ENCODE measurements around the gene S1PR1. TPM values are rescaled to one million over a fixed set of nuclear protein-coding genes. Genes with fewer than 3 reads are reported as not detected.

Gene S1PR1
- total RNA-seq, 1 donor from 2014 or later: 8.7 TPM

GRCh38 chr1:101190441-101190840 lies 46.4 kb upstream of the S1PR1 start:
- H3K9me3 Mint-ChIP-seq: no peaks in the 10 kb centered on the region
- Histone ChIP-seq H3K9me3 (ENCODE audit: low read depth) (no peaks in the 10 kb centered on the region), H3K9ac (no peak overlapping the region), H4K20me1 (ENCODE audit: low read depth) (no peaks in the 10 kb centered on the region), H3K27ac (no peak overlapping the region), H3F3A (ENCODE audit: low read depth) (no peaks in the 10 kb centered on the region), H3K4me3 (no peak overlapping the region), H3K36me3 (no peaks in the 10 kb centered on the region), H3K4me1 (no peaks in the 10 kb centered on the region), H3K27me3 (no peaks in the 10 kb centered on the region), H3K4me2 (no peak overlapping the region), H2AFZ (replicated peaks) (no peak overlapping the region), H3K79me2 (ENCODE audit: low read depth) (no peaks in the 10 kb centered on the region)
- H3K27ac Mint-ChIP-seq: peak overlapping the region; percentile 15
- no peaks in the 10 kb centered on the region for H3K4me1 Mint-ChIP-seq
- no peaks in the 10 kb centered on the region for H3K36me3 Mint-ChIP-seq
- DNase-seq (ENCODE audit: low spot score): no peak
- TF ChIP-seq EZH2phosphoT487 (IDR thresholded peaks at IDR 0.05) (no peak), EZH2 (IDR thresholded peaks at IDR 0.05) (no peak)
- TF ChIP-seq, protein P1, sequence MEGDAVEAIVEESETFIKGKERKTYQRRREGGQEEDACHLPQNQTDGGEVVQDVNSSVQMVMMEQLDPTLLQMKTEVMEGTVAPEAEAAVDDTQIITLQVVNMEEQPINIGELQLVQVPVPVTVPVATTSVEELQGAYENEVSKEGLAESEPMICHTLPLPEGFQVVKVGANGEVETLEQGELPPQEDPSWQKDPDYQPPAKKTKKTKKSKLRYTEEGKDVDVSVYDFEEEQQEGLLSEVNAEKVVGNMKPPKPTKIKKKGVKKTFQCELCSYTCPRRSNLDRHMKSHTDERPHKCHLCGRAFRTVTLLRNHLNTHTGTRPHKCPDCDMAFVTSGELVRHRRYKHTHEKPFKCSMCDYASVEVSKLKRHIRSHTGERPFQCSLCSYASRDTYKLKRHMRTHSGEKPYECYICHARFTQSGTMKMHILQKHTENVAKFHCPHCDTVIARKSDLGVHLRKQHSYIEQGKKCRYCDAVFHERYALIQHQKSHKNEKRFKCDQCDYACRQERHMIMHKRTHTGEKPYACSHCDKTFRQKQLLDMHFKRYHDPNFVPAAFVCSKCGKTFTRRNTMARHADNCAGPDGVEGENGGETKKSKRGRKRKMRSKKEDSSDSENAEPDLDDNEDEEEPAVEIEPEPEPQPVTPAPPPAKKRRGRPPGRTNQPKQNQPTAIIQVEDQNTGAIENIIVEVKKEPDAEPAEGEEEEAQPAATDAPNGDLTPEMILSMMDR (IDR thresholded peaks at IDR 0.05): no peak
- H3K27me3 Mint-ChIP-seq (ENCODE audit: insufficient read depth, low read depth): peaks cover 6% of the 10 kb centered on the region
- H3K4me3 Mint-ChIP-seq: no peak overlapping the region

GRCh38 chr1:101191049-101191448 lies 45.8 kb upstream of the S1PR1 start:
- Histone ChIP-seq H3K9me3 (ENCODE audit: low read depth) (no peaks in the 10 kb centered on the region), H3K27ac (no peak overlapping the region), H3K4me2 (no peak overlapping the region), H3K79me2 (ENCODE audit: low read depth) (no peaks in the 10 kb centered on the region), H3K9ac (no peak overlapping the region), H4K20me1 (ENCODE audit: low read depth) (no peaks in the 10 kb centered on the region), H3K4me1 (no peaks in the 10 kb centered on the region), H3F3A (ENCODE audit: low read depth) (no peaks in the 10 kb centered on the region), H3K27me3 (no peaks in the 10 kb centered on the region), H3K36me3 (no peaks in the 10 kb centered on the region), H3K4me3 (no peak overlapping the region), H2AFZ (replicated peaks) (no peak overlapping the region)
- H3K36me3 Mint-ChIP-seq: no peaks in the 10 kb centered on the region
- H3K4me3 Mint-ChIP-seq: no peak overlapping the region
- H3K4me1 Mint-ChIP-seq: no peaks in the 10 kb centered on the region
- H3K27ac Mint-ChIP-seq: no peak overlapping the region
- peaks cover 6% of the 10 kb centered on the region for H3K27me3 Mint-ChIP-seq (ENCODE audit: insufficient read depth, low read depth)
- no peaks in the 10 kb centered on the region for H3K9me3 Mint-ChIP-seq
- TF ChIP-seq EZH2phosphoT487 (IDR thresholded peaks at IDR 0.05): no peak
- TF ChIP-seq EZH2 (IDR thresholded peaks at IDR 0.05): no peak
- TF ChIP-seq, protein P1 (IDR thresholded peaks at IDR 0.05): no peak
- DNase-seq (ENCODE audit: low spot score): no peak

DNA sequence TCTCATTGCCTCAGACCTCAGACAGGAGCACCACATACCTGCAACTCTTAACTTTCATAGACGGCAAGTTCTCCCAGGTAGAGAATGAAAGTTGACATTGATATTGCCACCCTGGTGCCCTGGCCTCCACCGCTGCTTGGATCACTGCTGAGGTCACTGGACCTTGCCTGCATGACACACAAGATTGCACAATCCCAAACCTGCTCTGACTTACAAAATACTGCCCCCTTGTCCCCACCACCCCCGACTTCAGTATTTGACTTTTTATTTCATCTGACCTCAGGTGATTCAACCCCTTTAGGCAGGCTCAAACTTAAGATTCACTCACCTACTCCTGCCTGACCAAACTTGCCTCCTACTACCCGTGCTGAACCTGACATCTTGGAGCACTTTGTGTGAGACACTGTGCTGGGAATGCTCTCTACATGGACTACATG lies 43.1 kb upstream of the S1PR1 start:
- TF ChIP-seq EZH2 (IDR thresholded peaks at IDR 0.05) (no peak), EZH2phosphoT487 (IDR thresholded peaks at IDR 0.05) (no peak)
- TF ChIP-seq, protein P1 (IDR thresholded peaks at IDR 0.05): no peak
- H2AFZ ChIP-seq (replicated peaks): no peak overlapping the region

More for the DNA sequence above, 43.1 kb upstream of the S1PR1 start:
- no peak overlapping the region for H3K4me2 ChIP-seq
- H3K27ac Mint-ChIP-seq: no peak overlapping the region
- H3K27me3 ChIP-seq: no peaks in the 10 kb centered on the region
- H3K4me3 Mint-ChIP-seq: no peak overlapping the region
- H3K4me1 Mint-ChIP-seq: no peaks in the 10 kb centered on the region
- no peaks in the 10 kb centered on the region for H4K20me1 ChIP-seq (ENCODE audit: low read depth)
- H3K36me3 ChIP-seq: no peaks in the 10 kb centered on the region
- no peak overlapping the region for H3K9ac ChIP-seq
- no peaks in the 10 kb centered on the region for H3K9me3 ChIP-seq (ENCODE audit: low read depth)
- no peaks in the 10 kb centered on the region for H3K79me2 ChIP-seq (ENCODE audit: low read depth)
- no peak for DNase-seq (ENCODE audit: low spot score)
- no peaks in the 10 kb centered on the region for H3K9me3 Mint-ChIP-seq
- H3K4me3 ChIP-seq: no peak overlapping the region
- H3K36me3 Mint-ChIP-seq: no peaks in the 10 kb centered on the region
- no peaks in the 10 kb centered on the region for H3F3A ChIP-seq (ENCODE audit: low read depth)
- no peaks in the 10 kb centered on the region for H3K4me1 ChIP-seq
- peaks cover 6% of the 10 kb centered on the region for H3K27me3 Mint-ChIP-seq (ENCODE audit: insufficient read depth, low read depth)
- H3K27ac ChIP-seq: no peak overlapping the region
